PC-9 (cell line): ENCODE results near the gene VAMP3.

Experiments
- CTCF ChIP-seq: fragments of 200-600 bp; sonication (generic); conservative IDR thresholded peaks from 2 replicates; pipeline ENCODE4 v1.6.1; 2017; ENCODE audit warnings: mixed run types, antibody characterized with exemption, mild to moderate bottlenecking, moderate library complexity
- EZH2 ChIP-seq: fragments of 200-600 bp; sonication (generic); IDR thresholded peaks from 2 replicates; pipeline ENCODE4 v1.8.0; 2017; ENCODE audit warnings: antibody characterized with exemption, low read depth

GRCh38 chr1:7777591-7777990 is 6.5 kb downstream of the VAMP3 start:
- TF ChIP-seq CTCF (no peak), EZH2 (no peak)
